H1 (cell line): ENCODE results near the gene SLC1A1. TPM values are rescaled to one million over a fixed set of nuclear protein-coding genes. Genes with fewer than 3 reads are reported as not detected.

Experiments used
- CHD2 ChIP-seq: IDR thresholded peaks from 2 replicates; pipeline ENCODE4 v1.6.1; 2012; ENCODE audit warnings: low read length, improper control_type of control experiment
- polyA plus RNA-seq, 7 experiments: library from polyadenylated mRNA; depleted of rRNA in 3 of 7; stranded (reverse) in 5 of 7; unstranded in 2 of 7; fragments of >200 nt in 5 of 7; fragments of 200-250 nt in 2 of 7; gene quantifications; 1 replicate in 5 of 7; 2 replicates in 1 of 7; 4 replicates in 1 of 7; pipeline versions ENCODE4 v1.2.1 to v1.2.3, GENCODE V29; 2011 to 2013; ENCODE audit warnings: missing spikeins in 2 of 7, mixed read lengths in 2 of 7
- total RNA-seq: library from RNA; stranded (reverse); fragmentation: NEBNext Ultra II Directional; extraction: Animal tissue kit (Norgen Biotek cat#: 25700); gene quantifications from 2 replicates; pipeline ENCODE4 v1.2.1, GENCODE V29; 2021

Gene SLC1A1
- total and polyA plus RNA-seq, 2 of the 8 experiments (the other 6 are each of a cell fraction or from before 2014, with no cell fraction given) = 4.7 to 11.7 TPM

DNA sequence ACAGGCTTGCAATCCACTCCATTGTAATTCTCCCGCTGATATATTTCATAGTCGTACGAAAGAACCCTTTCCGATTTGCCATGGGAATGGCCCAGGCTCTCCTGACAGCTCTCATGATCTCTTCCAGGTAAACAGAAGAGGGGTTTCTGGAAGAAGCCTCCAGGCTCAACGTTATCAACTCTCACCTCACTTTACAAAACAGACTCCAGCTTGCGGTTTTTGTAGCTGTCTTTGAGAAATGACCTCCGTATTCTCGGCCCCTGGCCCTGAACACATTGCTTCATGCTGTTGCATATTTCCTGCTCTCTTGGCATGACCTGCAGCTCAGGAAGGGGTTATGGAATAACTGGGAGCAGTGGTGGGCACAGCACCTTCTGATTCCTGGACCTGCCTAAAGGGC lies 85.7 kb downstream of the SLC1A1 start (continued):
- no peak for TF ChIP-seq CHD2
